Keratinocyte (primary cell): ENCODE data around the gene RPUSD4. TPM values are rescaled to one million over a fixed set of nuclear protein-coding genes. Genes with fewer than 3 reads are reported as not detected.

ENCODE experiments used
- DNase-seq: peaks from one replicate; pipeline ENCODE4 v3.0.0-alpha.2; 2011; ENCODE audit warnings: low read depth, missing footprints, low spot score
- FAIRE-seq: peaks from 2 replicates; lab custom pipeline; 2011; peaks lifted over from hg19 to GRCh38; lab: Jason Lieb, UNC
- H2AFZ ChIP-seq: 2 replicates; pipeline ENCODE4 v1.6.0; 2012; ENCODE audit warnings: low read length, control low read depth, inconsistent platforms; ENCODE audit not compliant: control insufficient read depth
- H3K27ac ChIP-seq: 2 replicates; pipeline ENCODE4 v1.5.1; 2011; ENCODE audit warnings: low read length; ENCODE audit not compliant: control insufficient read depth, insufficient read depth
- H3K27me3 ChIP-seq: 3 replicates; pipeline ENCODE4 v1.6.0; 2011; ENCODE audit warnings: low read length; ENCODE audit not compliant: control insufficient read depth, insufficient read depth; ENCODE audit errors: extremely low read depth
- H3K36me3 ChIP-seq, 2 experiments: 2 replicates in 1 of 2; 3 replicates in 1 of 2; pipeline ENCODE4 v1.5.1; 2011; ENCODE audit warnings: low read length in 2 of 2, mild to moderate bottlenecking in 1 of 2; ENCODE audit not compliant: control insufficient read depth in 2 of 2, insufficient read depth in 2 of 2; ENCODE audit errors: extremely low read depth in 1 of 2
- H3K4me1 ChIP-seq: 3 replicates; pipeline ENCODE4 v1.5.1; 2011; ENCODE audit warnings: low read length; ENCODE audit not compliant: control insufficient read depth, insufficient read depth; ENCODE audit errors: extremely low read depth
- H3K4me2 ChIP-seq: 3 replicates; pipeline ENCODE4 v1.6.0; 2011; ENCODE audit warnings: low read depth, low read length; ENCODE audit not compliant: control insufficient read depth, insufficient read depth; ENCODE audit errors: extremely low read depth
- H3K4me3 ChIP-seq, 3 experiments: fragments of 200-600 bp in 1 of 3; sonication (generic) in 1 of 3; 2 replicates in 2 of 3; 3 replicates in 1 of 3; pipeline ENCODE4 v1.5.1; 2011 to 2016; ENCODE audit warnings: low read length in 3 of 3, mild to moderate bottlenecking in 3 of 3, control low read depth in 2 of 3, inconsistent platforms in 1 of 3, low read depth in 1 of 3, mixed read lengths in 1 of 3, mixed run types in 1 of 3, moderate library complexity in 1 of 3; ENCODE audit not compliant: control insufficient read depth in 2 of 3, insufficient read depth in 2 of 3; ENCODE audit errors: extremely low read depth in 1 of 3
- H3K79me2 ChIP-seq: 2 replicates; pipeline ENCODE4 v1.6.0; 2012; ENCODE audit warnings: low read length; ENCODE audit not compliant: control insufficient read depth, insufficient read depth
- H3K9ac ChIP-seq: 3 replicates; pipeline ENCODE4 v1.6.0; 2011; ENCODE audit warnings: low read length; ENCODE audit not compliant: control insufficient read depth, insufficient read depth; ENCODE audit errors: extremely low read depth
- H3K9me1 ChIP-seq: 3 replicates; pipeline ENCODE4 v1.6.0; 2011; ENCODE audit warnings: low read length; ENCODE audit not compliant: control insufficient read depth, insufficient read depth; ENCODE audit errors: extremely low read depth
- H3K9me3 ChIP-seq: 2 replicates; pipeline ENCODE4 v1.5.1; 2012; ENCODE audit warnings: low read depth, low read length; ENCODE audit not compliant: control insufficient read depth
- H4K20me1 ChIP-seq: 3 replicates; pipeline ENCODE4 v1.6.0; 2011; ENCODE audit warnings: low read length; ENCODE audit not compliant: control insufficient read depth, insufficient read depth; ENCODE audit errors: extremely low read depth
- EZH2 ChIP-seq: IDR thresholded peaks from one replicate; pipeline ENCODE4 v1.6.1; 2012; ENCODE audit warnings: inconsistent platforms, mild to moderate bottlenecking, low read length, moderate library complexity
- dilution Hi-C: fragments of 300-500 bp; cut with MboI; formaldehyde crosslinking; loops from one replicate; pipeline ENCODE4 v1.7.0; 2020; ENCODE audit warnings: low sequenced_read_pairs; ENCODE audit not compliant: extremely low pct_ligation_motif_present
- polyA plus RNA-seq, 5 experiments: library from polyadenylated mRNA; depleted of rRNA in 3 of 5; stranded (reverse) in 3 of 5; stranded (forward) in 1 of 5; unstranded in 1 of 5; fragments of >200 nt; gene quantifications; 1 replicate in 1 of 5; 2 replicates in 3 of 5; 3 replicates in 1 of 5; pipeline versions ENCODE4 v1.2.1 to v1.2.3, GENCODE V29; 2011 to 2012; ENCODE audit warnings: missing spikeins in 2 of 5, low read depth in 1 of 5, low replicate concordance in 1 of 5
- TF ChIP-seq, protein P1 (sequence below), 3 experiments: IDR thresholded peaks in 1 of 3; conservative IDR thresholded peaks in 1 of 3; optimal IDR thresholded peaks in 1 of 3; 2 replicates in 2 of 3; 3 replicates in 1 of 3; pipeline versions ENCODE3 to v1.5.1; 2011; ENCODE audit warnings: low read length in 3 of 3, mild to moderate bottlenecking in 3 of 3, moderate library complexity in 2 of 3, control low read depth in 1 of 3, inconsistent platforms in 1 of 3; ENCODE audit not compliant: insufficient read depth in 2 of 3; ENCODE audit errors: extremely low read depth in 1 of 3

RPUSD4 gene
- polyA plus RNA-seq, 1 donor (not counting 4 experiments of a cell fraction or from before 2014, with no cell fraction given): 23.8 TPM

DNA sequence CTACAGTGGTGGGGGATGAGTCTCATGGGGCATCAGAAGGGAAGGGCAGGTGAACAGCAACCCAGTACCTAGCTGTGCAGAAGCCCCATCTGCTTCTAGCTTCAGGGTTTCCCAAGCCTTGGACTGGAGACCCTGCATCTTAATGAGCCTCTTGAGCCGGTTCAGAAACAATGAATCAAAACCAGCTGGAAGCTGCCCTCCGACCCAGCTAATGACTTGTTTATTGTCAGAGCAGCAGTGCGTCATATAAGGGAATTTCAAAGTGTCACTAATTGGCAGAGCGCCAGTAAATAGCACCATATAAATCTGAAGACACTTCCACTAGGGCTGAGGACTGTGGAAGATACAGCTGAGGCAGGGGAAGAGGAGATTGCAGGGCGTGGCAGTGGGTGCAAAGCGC is 57.5 kb downstream of the RPUSD4 start:
- FAIRE-seq (no peak), DNase-seq (no peak)
- dilution Hi-C loops: no loop called here

GRCh38 chr11:126153006-126153405 is 58.4 kb downstream of the RPUSD4 start:
- FAIRE-seq (no peak), DNase-seq (no peak)
- Histone ChIP-seq H3K4me1 (no peaks in the 10 kb centered on the region), H3K4me2 (no peak overlapping the region), H3K9me1 (no peaks in the 10 kb centered on the region), H3K9me3 (no peaks in the 10 kb centered on the region), H3K36me3 (no peaks in the 10 kb centered on the region), H3K4me3 (no peak overlapping the region), H2AFZ (no peak overlapping the region), H3K27ac (no peak overlapping the region), H3K79me2 (no peaks in the 10 kb centered on the region), H3K27me3 (no peaks in the 10 kb centered on the region), H4K20me1 (no peaks in the 10 kb centered on the region), H3K9ac (no peak overlapping the region)
- TF ChIP-seq, protein P1, sequence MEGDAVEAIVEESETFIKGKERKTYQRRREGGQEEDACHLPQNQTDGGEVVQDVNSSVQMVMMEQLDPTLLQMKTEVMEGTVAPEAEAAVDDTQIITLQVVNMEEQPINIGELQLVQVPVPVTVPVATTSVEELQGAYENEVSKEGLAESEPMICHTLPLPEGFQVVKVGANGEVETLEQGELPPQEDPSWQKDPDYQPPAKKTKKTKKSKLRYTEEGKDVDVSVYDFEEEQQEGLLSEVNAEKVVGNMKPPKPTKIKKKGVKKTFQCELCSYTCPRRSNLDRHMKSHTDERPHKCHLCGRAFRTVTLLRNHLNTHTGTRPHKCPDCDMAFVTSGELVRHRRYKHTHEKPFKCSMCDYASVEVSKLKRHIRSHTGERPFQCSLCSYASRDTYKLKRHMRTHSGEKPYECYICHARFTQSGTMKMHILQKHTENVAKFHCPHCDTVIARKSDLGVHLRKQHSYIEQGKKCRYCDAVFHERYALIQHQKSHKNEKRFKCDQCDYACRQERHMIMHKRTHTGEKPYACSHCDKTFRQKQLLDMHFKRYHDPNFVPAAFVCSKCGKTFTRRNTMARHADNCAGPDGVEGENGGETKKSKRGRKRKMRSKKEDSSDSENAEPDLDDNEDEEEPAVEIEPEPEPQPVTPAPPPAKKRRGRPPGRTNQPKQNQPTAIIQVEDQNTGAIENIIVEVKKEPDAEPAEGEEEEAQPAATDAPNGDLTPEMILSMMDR (optimal IDR thresholded peaks at IDR 0.05 in 1 of 3, IDR thresholded peaks at IDR 0.05 in 1 of 3, conservative IDR thresholded peaks at IDR 0.05 in 1 of 3; ENCODE audit: extremely low read depth in 1 of 3, insufficient read depth in 2 of 3, low read length in 3 of 3): no peak
- TF ChIP-seq EZH2: no peak
- dilution Hi-C loops: no loop called here

More for the DNA sequence above, 57.5 kb downstream of the RPUSD4 start:
- no peaks in the 10 kb centered on the region for H3K4me1 ChIP-seq
- H3K4me3 ChIP-seq: no peak overlapping the region
- TF ChIP-seq EZH2: no peak
- TF ChIP-seq, protein P1 (optimal IDR thresholded peaks at IDR 0.05 in 1 of 3, IDR thresholded peaks at IDR 0.05 in 1 of 3, conservative IDR thresholded peaks at IDR 0.05 in 1 of 3; ENCODE audit: extremely low read depth in 1 of 3, insufficient read depth in 2 of 3, low read length in 3 of 3): no peak
- no peak overlapping the region for H3K4me2 ChIP-seq
- no peak overlapping the region for H3K9ac ChIP-seq
- no peaks in the 10 kb centered on the region for H4K20me1 ChIP-seq
- H3K27me3 ChIP-seq: no peaks in the 10 kb centered on the region
- H3K9me1 ChIP-seq: no peaks in the 10 kb centered on the region
- no peak overlapping the region for H2AFZ ChIP-seq
- no peaks in the 10 kb centered on the region for H3K9me3 ChIP-seq
- H3K36me3 ChIP-seq: no peaks in the 10 kb centered on the region
- H3K79me2 ChIP-seq: no peaks in the 10 kb centered on the region
- no peak overlapping the region for H3K27ac ChIP-seq
